GM10266 (cell line): Measurements from ENCODE around the gene TRIM41.
A peak's percentile ranks its signal among the peaks of the same experiment; 100 is the strongest.

Source experiments
- DNase-seq: peaks from one replicate; pipeline ENCODE4 v3.0.0; 2012; ENCODE audit errors: extremely low spot score
- CTCF ChIP-seq: IDR thresholded peaks from 2 replicates; pipeline ENCODE4 v1.5.1; 2012; ENCODE audit warnings: mild to moderate bottlenecking, low read depth; ENCODE audit not compliant: control insufficient read depth, insufficient read depth; ENCODE audit errors: missing control alignments

TRIM41 gene

GRCh38 chr5:181258576-181258975 lies 35.5 kb downstream of the TRIM41 start:
- DNase-seq, result no peak
- no peak for TF ChIP-seq CTCF

- no peak for TF ChIP-seq CTCF
- no peak for DNase-seq
Observed at GRCh38 chr5:181259283-181259682, 36.2 kb downstream of the TRIM41 start.

- no peak for TF ChIP-seq CTCF
- DNase-seq, result no peak
Observed at GRCh38 chr5:181259974-181260719, 37.1 kb downstream of the TRIM41 start.

DNA sequence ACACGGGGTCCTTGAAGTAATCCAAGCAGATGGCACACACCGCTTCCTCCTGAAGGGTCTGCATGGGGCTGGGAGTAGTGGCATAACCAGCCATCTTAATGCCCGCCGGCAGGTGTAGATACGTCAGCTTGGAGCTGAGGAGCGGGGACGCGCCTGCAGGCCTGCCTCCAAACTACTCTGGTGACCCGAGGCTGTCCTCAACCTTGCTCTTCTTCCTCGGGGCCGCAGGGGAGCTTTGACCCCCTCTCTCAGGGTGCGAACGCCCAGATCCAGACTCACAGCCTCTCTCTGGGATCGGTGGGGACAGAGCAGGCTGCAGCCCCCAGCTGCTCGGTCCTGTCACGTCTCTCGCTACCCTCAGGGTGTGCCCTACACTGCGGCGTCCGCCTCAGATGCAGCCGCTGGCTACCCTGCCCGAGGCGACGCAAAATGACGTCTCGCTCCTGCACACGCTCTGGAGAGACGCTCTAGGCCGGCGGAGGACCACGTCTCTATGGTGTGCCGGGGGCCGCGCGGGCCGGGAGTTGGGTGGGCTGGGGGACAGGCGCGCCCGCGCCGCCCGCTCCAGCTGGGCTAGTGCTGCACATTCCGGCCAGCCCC lies 37.7 kb downstream of the TRIM41 start, which contains the start of gene TRIM52:
TRIM52 (minus strand) TSS at position 424 of the 600 bp plus-strand sequence; CDS start at position 94, 330 bp downstream.
- peak; percentile 91 for DNase-seq
- TF ChIP-seq CTCF, result no peak

GRCh38 chr5:181261320-181262049 lies 38.4 kb downstream of the TRIM41 start:
- TF ChIP-seq CTCF, result no peak
- DNase-seq, result peak; percentile 76

- no peak for DNase-seq
- no peak for TF ChIP-seq CTCF
Observed at GRCh38 chr5:181263633-181264032, 40.6 kb downstream of the TRIM41 start.
